Measurements from ENCODE around the gene SCD. TPM values are rescaled to one million over a fixed set of nuclear protein-coding genes. Genes with fewer than 3 reads are reported as not detected.

The SCD gene
- total and polyA plus RNA-seq, 2 of the 13 experiments (the other 11 are each of a cell fraction or from before 2014, with no cell fraction given), result 492 to 512 TPM

GRCh38 chr10:100346765-100347567, at the start of gene SCD (continued):
- TF ChIP-seq AFF4 (CRISPR knock-in tag; IDR thresholded peaks at IDR 0.05) (peak; percentile 75; the same call in 1 of the 2 replicates), ZNF564 (CRISPR knock-in tag; IDR thresholded peaks at IDR 0.05) (no peak; the same call in 1 of the 2 replicates), TMF1 (CRISPR knock-in tag; IDR thresholded peaks at IDR 0.05; ENCODE audit: low read depth) (no peak; the same call in 1 of the 2 replicates), ZNF746 (CRISPR knock-in tag; IDR thresholded peaks at IDR 0.05) (peak; percentile 51; the same call in 1 of the 2 replicates), ZNF430 (CRISPR knock-in tag; IDR thresholded peaks at IDR 0.05) (peak; percentile 27), SMAD9 (CRISPR knock-in tag; IDR thresholded peaks at IDR 0.05) (no peak), ZNF674 (CRISPR knock-in tag; IDR thresholded peaks at IDR 0.05; ENCODE audit: low read depth) (no peak), SKI (IDR thresholded peaks at IDR 0.05; ENCODE audit: partially characterized antibody) (peak; percentile 75), ZNF883 (CRISPR knock-in tag; IDR thresholded peaks at IDR 0.05; ENCODE audit: not compliant biosample characterization) (no peak), ZNF263 (CRISPR knock-in tag; IDR thresholded peaks at IDR 0.05) (0 out of 2 replicates have a peak, but pooled peaks have one; percentile 13), ZNF337 (CRISPR knock-in tag; IDR thresholded peaks at IDR 0.05; ENCODE audit: borderline replicate concordance, low read depth) (no peak), ZNF503 (CRISPR knock-in tag; IDR thresholded peaks at IDR 0.05) (peak; percentile 37; the same call in 1 of the 2 replicates), TCF12 (IDR thresholded peaks at IDR 0.05) (no peak), TCF12 (CRISPR knock-in tag; IDR thresholded peaks at IDR 0.05) (peak; percentile 90; the same call in 1 of the 2 replicates), ZNF274 (CRISPR knock-in tag; IDR thresholded peaks at IDR 0.05) (0 out of 2 replicates have a peak, but pooled peaks have one; percentile 52), NCOA1 (CRISPR knock-in tag; IDR thresholded peaks at IDR 0.05) (peak; percentile 74; the same call in 1 of the 2 replicates), POGK (CRISPR knock-in tag; conservative IDR thresholded peaks at IDR 0.05) (peak; percentile 41; the same call in 1 of the 2 replicates), MBD4 (IDR thresholded peaks at IDR 0.05; ENCODE audit: borderline replicate concordance, low read length) (no peak), ARID2 (CRISPR knock-in tag; IDR thresholded peaks at IDR 0.05; ENCODE audit: borderline replicate concordance) (peak; percentile 86; the same call in 1 of the 2 replicates), SRSF4 (IDR thresholded peaks at IDR 0.05; ENCODE audit: low read depth, low read length, poor library complexity, severe bottlenecking) (no peak), FOXJ3 (CRISPR knock-in tag; IDR thresholded peaks at IDR 0.05; ENCODE audit: borderline replicate concordance) (peak; percentile 39; the same call in 1 of the 2 replicates), JUND (CRISPR knock-in tag; IDR thresholded peaks at IDR 0.05) (no peak)
